Fibroblast of skin of left quadriceps (primary cell): ENCODE results near the gene LBX2.

Source experiments
- DNase-seq, 2 experiments: peaks; one replicate each; pipeline ENCODE4 v3.0.0-alpha.2; 2013; ENCODE audit warnings: low read depth in 2 of 2

LBX2 gene

GRCh38 chr2:74499267-74499939 is at the start of gene LBX2:
Gene LBX2 (minus strand): TSS chr2:74499603. CDS start chr2:74499537, 66 bp downstream.
- no peak for DNase-seq

- no peak for DNase-seq
Observed at GRCh38 chr2:74548285-74548899, 49.0 kb upstream of the LBX2 start.

- DNase-seq, result no peak
Observed at GRCh38 chr2:74546004-74546403, 46.6 kb upstream of the LBX2 start.

GRCh38 chr2:74544634-74545033 is 45.2 kb upstream of the LBX2 start:
- DNase-seq, result no peak

GRCh38 chr2:74542978-74543377 is 43.6 kb upstream of the LBX2 start:
- no peak for DNase-seq

- DNase-seq, result no peak
Observed at GRCh38 chr2:74540291-74540690, 40.9 kb upstream of the LBX2 start.

- no peak for DNase-seq
Observed at GRCh38 chr2:74538881-74539339, 39.5 kb upstream of the LBX2 start.

- DNase-seq, result no peak
Observed at GRCh38 chr2:74537140-74537539, 37.7 kb upstream of the LBX2 start.

- no peak for DNase-seq
Observed at GRCh38 chr2:74536166-74536950, 37.0 kb upstream of the LBX2 start.

GRCh38 chr2:74535440-74535965 is 36.1 kb upstream of the LBX2 start:
- no peak for DNase-seq

- DNase-seq, result no peak
Observed at GRCh38 chr2:74534411-74534810, 35.0 kb upstream of the LBX2 start.

- DNase-seq, result no peak
Observed at GRCh38 chr2:74533464-74533863, 34.1 kb upstream of the LBX2 start.

GRCh38 chr2:74532222-74532621 is 32.8 kb upstream of the LBX2 start:
- DNase-seq, result peak in 1 of 2 experiments; percentile 30

GRCh38 chr2:74531666-74532065 is 32.3 kb upstream of the LBX2 start:
- DNase-seq, result no peak

GRCh38 chr2:74530239-74531187 is 31.1 kb upstream of the LBX2 start:
- no peak for DNase-seq

GRCh38 chr2:74529357-74530238 is 30.2 kb upstream of the LBX2 start, which contains the start of the genes AUP1 and HTRA2:
Gene AUP1 (minus strand): TSS chr2:74529706. CDS start chr2:74529629, 77 bp downstream.
Gene HTRA2 (plus strand): TSS chr2:74529933. CDS start chr2:74530007, 74 bp downstream.
- DNase-seq, result peak; percentile 98 to 99

- no peak for DNase-seq
Observed at GRCh38 chr2:74528600-74529356, 29.4 kb upstream of the LBX2 start.

- DNase-seq, result no peak
Observed at GRCh38 chr2:74527741-74528140, 28.3 kb upstream of the LBX2 start.

GRCh38 chr2:74526649-74527230 is 27.3 kb upstream of the LBX2 start:
- DNase-seq, result no peak
